22Rv1 (cell line): ENCODE measurements around the gene GABRA6.

Source experiments
- ZFX ChIP-seq: fragments of 450-650 bp; IDR thresholded peaks from 2 replicates; pipeline ENCODE4 v1.6.1; 2017; ENCODE audit warnings: antibody characterized with exemption, borderline replicate concordance
- TF ChIP-seq, protein P1 (sequence below): fragments of 450-650 bp; IDR thresholded peaks from 2 replicates; pipeline ENCODE4 v1.5.1; 2017; ENCODE audit warnings: mild to moderate bottlenecking

- TF ChIP-seq, protein P1, sequence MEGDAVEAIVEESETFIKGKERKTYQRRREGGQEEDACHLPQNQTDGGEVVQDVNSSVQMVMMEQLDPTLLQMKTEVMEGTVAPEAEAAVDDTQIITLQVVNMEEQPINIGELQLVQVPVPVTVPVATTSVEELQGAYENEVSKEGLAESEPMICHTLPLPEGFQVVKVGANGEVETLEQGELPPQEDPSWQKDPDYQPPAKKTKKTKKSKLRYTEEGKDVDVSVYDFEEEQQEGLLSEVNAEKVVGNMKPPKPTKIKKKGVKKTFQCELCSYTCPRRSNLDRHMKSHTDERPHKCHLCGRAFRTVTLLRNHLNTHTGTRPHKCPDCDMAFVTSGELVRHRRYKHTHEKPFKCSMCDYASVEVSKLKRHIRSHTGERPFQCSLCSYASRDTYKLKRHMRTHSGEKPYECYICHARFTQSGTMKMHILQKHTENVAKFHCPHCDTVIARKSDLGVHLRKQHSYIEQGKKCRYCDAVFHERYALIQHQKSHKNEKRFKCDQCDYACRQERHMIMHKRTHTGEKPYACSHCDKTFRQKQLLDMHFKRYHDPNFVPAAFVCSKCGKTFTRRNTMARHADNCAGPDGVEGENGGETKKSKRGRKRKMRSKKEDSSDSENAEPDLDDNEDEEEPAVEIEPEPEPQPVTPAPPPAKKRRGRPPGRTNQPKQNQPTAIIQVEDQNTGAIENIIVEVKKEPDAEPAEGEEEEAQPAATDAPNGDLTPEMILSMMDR, result no peak
- TF ChIP-seq ZFX, result no peak
These were observed 40.3 kb upstream of the GABRA6 start for GRCh38 chr5:161645264-161645663.
